Measurements from ENCODE around the gene LINC01488. TPM values are rescaled to one million over a fixed set of nuclear protein-coding genes. Genes with fewer than 3 reads are reported as not detected.

The LINC01488 gene
- total RNA-seq, 3 donors from 2014 or later: not detected

DNA sequence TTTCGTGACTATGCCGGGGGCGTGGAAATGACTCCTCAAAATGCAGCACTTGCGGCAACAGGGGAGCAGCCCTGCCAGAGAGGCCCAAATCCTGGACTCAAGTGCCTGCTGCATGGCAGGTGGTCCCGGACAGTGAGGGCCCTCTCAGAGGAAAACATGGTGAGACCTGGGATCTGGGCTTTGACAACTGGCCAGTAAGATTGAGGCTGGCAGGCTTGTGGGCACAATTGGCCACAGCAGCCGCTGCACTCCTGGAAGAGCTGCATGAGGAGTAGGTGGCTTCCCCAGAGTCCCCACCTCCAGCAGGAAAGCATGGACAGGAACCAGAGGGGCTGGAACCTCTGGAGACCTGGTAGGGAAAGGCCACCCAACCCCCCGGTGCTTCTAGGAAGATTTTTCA, 13.4 kb downstream of the LINC01488 start:
- Histone ChIP-seq H3K9me3 (no peaks in the 10 kb centered on the region), H3K4me3 (no peak overlapping the region), H3K27me3 (no peaks in the 10 kb centered on the region), H3K4me1 (peaks cover 7 to 10% of the 10 kb centered on the region in 2 donors), H3K27ac (no peak overlapping the region), H3K36me3 (no peaks in the 10 kb centered on the region)
- intact Hi-C loops (cut with DNase I; ENCODE audit: low total_unique reads): no loop called here
- no peak for DNase-seq (ENCODE audit: low spot score in 2 of 2)
- TF ChIP-seq POLR2AphosphoS5 (IDR thresholded peaks at IDR 0.05) (no peak), POLR2A (IDR thresholded peaks at IDR 0.05) (no peak)
- TF ChIP-seq, protein P1, sequence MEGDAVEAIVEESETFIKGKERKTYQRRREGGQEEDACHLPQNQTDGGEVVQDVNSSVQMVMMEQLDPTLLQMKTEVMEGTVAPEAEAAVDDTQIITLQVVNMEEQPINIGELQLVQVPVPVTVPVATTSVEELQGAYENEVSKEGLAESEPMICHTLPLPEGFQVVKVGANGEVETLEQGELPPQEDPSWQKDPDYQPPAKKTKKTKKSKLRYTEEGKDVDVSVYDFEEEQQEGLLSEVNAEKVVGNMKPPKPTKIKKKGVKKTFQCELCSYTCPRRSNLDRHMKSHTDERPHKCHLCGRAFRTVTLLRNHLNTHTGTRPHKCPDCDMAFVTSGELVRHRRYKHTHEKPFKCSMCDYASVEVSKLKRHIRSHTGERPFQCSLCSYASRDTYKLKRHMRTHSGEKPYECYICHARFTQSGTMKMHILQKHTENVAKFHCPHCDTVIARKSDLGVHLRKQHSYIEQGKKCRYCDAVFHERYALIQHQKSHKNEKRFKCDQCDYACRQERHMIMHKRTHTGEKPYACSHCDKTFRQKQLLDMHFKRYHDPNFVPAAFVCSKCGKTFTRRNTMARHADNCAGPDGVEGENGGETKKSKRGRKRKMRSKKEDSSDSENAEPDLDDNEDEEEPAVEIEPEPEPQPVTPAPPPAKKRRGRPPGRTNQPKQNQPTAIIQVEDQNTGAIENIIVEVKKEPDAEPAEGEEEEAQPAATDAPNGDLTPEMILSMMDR (IDR thresholded peaks at IDR 0.05): no peak

DNA sequence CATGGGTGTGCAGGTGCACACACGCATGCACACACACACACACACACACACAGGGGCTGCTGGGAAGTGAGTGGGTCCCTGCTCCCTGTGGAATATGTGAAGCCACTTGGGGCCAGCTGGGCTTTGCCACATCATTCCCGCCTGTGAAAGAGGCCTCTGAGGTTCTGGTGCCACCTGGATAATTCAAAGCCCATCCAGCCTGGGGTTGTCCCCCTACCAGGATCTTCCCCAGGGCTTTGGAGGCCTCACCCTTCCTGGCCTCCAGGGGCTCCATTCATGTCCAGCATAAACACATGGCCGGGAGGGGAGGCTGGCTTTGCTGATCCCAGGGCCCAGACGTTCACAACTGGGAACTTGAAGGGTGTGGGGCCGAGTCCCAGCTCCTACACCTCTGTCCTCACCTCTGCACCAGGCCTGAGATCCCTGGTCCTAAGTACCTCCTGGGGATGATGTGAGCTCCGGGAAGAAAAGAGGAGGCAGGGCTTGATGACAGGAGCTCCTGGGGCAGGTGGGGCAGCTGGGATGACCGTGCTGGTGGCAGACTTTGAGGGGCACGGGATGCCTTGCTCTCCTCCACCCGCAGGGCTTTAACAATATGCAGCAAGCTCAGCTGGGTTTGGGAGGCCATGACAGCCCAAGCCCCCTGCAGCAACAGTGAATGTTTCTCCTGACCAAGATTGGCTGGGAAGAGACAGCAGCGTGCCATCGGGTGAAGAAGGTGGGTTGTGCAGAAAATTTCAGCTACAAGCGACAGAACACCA, 14.2 kb downstream of the LINC01488 start:
- TF ChIP-seq POLR2AphosphoS5 (IDR thresholded peaks at IDR 0.05) (no peak), POLR2A (IDR thresholded peaks at IDR 0.05) (no peak)
- TF ChIP-seq, protein P1 (IDR thresholded peaks at IDR 0.05): no peak
- H3K4me3 ChIP-seq: no peak overlapping the region

DNA sequence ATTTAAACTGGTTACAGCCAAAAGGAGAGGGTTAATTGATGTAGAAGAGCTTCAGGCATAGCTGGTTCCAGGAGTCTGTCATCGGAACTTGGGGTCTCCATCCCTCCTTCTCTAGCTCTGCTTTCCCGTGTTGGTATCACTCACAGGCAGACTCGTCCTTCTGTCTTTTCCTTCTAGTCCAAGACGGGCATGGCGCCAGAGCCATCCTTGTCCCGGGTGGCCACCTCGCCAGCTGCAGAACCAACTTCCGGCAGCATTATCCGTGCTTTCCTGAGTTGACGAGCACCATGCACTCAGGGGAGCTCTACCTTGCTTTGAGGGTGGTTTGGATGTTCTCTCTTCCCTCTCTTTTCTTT, 14.7 kb downstream of the LINC01488 start:
- no peak for DNase-seq (ENCODE audit: low spot score in 2 of 2)
- H3K4me3 ChIP-seq: no peak overlapping the region
- H3K27ac ChIP-seq: peak overlapping the region in 1 of 2 donors; percentile 73
- H3K9me3 ChIP-seq: no peaks in the 10 kb centered on the region
- no peak for TF ChIP-seq POLR2A (IDR thresholded peaks at IDR 0.05)
- TF ChIP-seq, protein P1 (IDR thresholded peaks at IDR 0.05): no peak
- TF ChIP-seq POLR2AphosphoS5 (IDR thresholded peaks at IDR 0.05): no peak
- no peaks in the 10 kb centered on the region for H3K36me3 ChIP-seq
- intact Hi-C loops (cut with DNase I; ENCODE audit: low total_unique reads): no loop called here
- peaks cover 7 to 10% of the 10 kb centered on the region in 2 donors for H3K4me1 ChIP-seq
- no peaks in the 10 kb centered on the region for H3K27me3 ChIP-seq

More for the DNA sequence above, 14.2 kb downstream of the LINC01488 start:
- H3K27ac ChIP-seq: no peak overlapping the region
- no peak for DNase-seq (ENCODE audit: low spot score in 2 of 2)
- H3K4me1 ChIP-seq: peaks cover 7 to 10% of the 10 kb centered on the region in 2 donors
- H3K36me3 ChIP-seq: no peaks in the 10 kb centered on the region
- no peaks in the 10 kb centered on the region for H3K9me3 ChIP-seq
- H3K27me3 ChIP-seq: no peaks in the 10 kb centered on the region
- intact Hi-C loops (cut with DNase I; ENCODE audit: low total_unique reads): no loop called here

DNA sequence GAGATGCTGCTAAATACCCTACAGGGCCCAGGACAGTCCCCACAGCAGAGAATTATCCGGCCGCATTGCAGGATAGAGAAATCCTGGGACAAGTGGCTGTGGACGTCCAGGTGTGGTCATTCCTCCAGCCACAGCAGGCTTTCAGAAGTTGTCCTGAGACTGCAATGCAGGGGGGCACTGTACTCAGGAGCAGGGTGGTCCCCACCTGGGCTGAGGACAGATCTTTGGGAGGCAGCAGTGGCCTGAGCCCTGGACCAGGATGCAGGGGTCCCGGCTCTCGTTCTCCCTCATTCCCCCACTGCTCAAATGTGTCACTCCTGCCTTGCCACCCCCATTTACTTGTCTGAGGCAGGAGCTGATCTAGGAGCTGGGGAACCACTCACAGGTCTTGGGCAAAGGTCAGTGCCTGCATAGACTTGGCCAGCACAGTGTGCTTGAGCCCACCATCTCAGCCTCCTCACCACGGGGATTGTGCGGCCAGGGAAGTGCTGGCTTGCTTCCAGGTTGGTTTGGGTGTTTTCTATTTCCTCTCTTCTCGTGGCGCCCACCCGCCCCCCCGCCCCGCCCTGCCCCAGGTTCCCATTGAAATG, 15.3 kb downstream of the LINC01488 start:
- Histone ChIP-seq H3K27ac (peak overlapping the region; percentile 73 to 78), H3K36me3 (no peaks in the 10 kb centered on the region), H3K4me1 (peaks cover 7 to 10% of the 10 kb centered on the region in 2 donors), H3K27me3 (no peaks in the 10 kb centered on the region), H3K4me3 (peak overlapping the region in 1 of 3 donors; percentile 6), H3K9me3 (no peaks in the 10 kb centered on the region)
- TF ChIP-seq, protein P1 (IDR thresholded peaks at IDR 0.05): no peak
- TF ChIP-seq POLR2A (IDR thresholded peaks at IDR 0.05): no peak
- TF ChIP-seq POLR2AphosphoS5 (IDR thresholded peaks at IDR 0.05): no peak
- no peak for DNase-seq (ENCODE audit: low spot score in 2 of 2)
- intact Hi-C loops (cut with DNase I; ENCODE audit: low total_unique reads): no loop called here

DNA sequence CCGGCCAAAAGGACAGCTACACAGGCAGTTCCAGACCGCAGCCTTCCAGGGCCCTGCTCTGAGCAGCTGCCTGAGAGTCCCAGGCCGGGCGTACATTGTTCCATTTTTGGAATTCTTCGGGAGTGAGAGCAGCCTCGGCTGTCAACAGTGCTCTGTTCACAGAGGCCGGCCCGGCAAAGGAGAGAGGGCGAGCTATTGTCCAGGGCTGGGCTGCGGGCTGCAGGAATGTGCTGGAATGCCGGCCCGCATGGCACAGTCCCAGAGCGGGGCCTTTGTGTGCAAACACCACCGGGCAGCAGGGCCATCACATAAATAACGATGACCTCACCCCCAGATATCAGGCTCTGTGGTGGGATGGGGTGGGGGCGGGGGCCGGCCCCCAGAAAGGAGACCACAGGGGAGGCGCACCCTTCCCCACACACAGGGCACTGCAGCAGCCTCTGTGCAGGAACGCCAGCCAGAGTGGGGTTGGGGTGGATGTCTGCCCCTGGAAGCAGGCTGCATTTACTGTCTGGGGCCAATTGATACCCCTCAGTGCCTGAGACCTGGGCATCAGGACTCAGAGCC, 15.8 kb downstream of the LINC01488 start:
- TF ChIP-seq, protein P1 (IDR thresholded peaks at IDR 0.05): no peak
- TF ChIP-seq POLR2A (IDR thresholded peaks at IDR 0.05) (no peak), POLR2AphosphoS5 (IDR thresholded peaks at IDR 0.05) (peak in 1 of 3 donors; percentile 58)
- Histone ChIP-seq H3K27me3 (no peaks in the 10 kb centered on the region), H3K36me3 (no peaks in the 10 kb centered on the region), H3K4me1 (peaks cover 7 to 10% of the 10 kb centered on the region in 2 donors), H3K27ac (peak overlapping the region; percentile 73 to 78), H3K9me3 (no peaks in the 10 kb centered on the region), H3K4me3 (peak overlapping the region in 1 of 3 donors; percentile 6)
- peak; percentile 86 to 95 for DNase-seq (ENCODE audit: low spot score in 2 of 2)
- intact Hi-C loops (cut with DNase I; ENCODE audit: low total_unique reads): no loop called here

Measured in breast epithelium (tissue), 4 donors.